K562 (cell line): ENCODE data around the gene LRRTM1. TPM values are rescaled to one million over a fixed set of nuclear protein-coding genes. Genes with fewer than 3 reads are reported as not detected.

ENCODE experiments used
- BACH1 ChIP-seq: fragments of 200-800 bp; sonication (Bioruptor generic); IDR thresholded peaks from 2 replicates; pipeline ENCODE4 v1.6.1; 2016; ENCODE audit warnings: missing genetic modification characterization, missing compliant biosample characterization
- NFRKB ChIP-seq: fragments of 450-650 bp; IDR thresholded peaks from 2 replicates; pipeline ENCODE4 v1.6.1; 2016; ENCODE audit warnings: low read depth
- RB1 ChIP-seq: fragments of 450-650 bp; IDR thresholded peaks from 2 replicates; pipeline ENCODE4 v1.6.1; 2017; ENCODE audit warnings: low read depth, mild to moderate bottlenecking
- RBM22 ChIP-seq: fragments of 200-400 bp; formaldehyde crosslinking; IDR thresholded peaks from 2 replicates; pipeline ENCODE4 v1.6.1; 2018; ENCODE audit warnings: low read length, low read depth; ENCODE audit not compliant: poor library complexity, severe bottlenecking
- STAT5B ChIP-seq: fragments of 250-450 bp; sonication (Bioruptor Pico); IDR thresholded peaks from 2 replicates; pipeline ENCODE4 v1.8.0; 2021; ENCODE audit warnings: mild to moderate bottlenecking, inconsistent platforms
- TAF7 ChIP-seq: fragments of 450-650 bp; IDR thresholded peaks from 2 replicates; pipeline ENCODE4 v1.6.1; 2016; ENCODE audit warnings: missing genetic modification characterization, missing compliant biosample characterization
- ZFP91 ChIP-seq: sonication (generic); formaldehyde crosslinking; IDR thresholded peaks from 2 replicates; pipeline ENCODE4 v1.8.0; 2022; ENCODE audit warnings: mild to moderate bottlenecking, missing genetic modification reagents
- ZNF347 ChIP-seq: fragments of 450-650 bp; formaldehyde crosslinking; IDR thresholded peaks from 2 replicates; pipeline ENCODE4 v1.4.0; 2020; ENCODE audit warnings: low read depth, mild to moderate bottlenecking, moderate library complexity
- polyA plus RNA-seq, 8 experiments: library from polyadenylated mRNA; depleted of rRNA in 4 of 8; stranded (reverse) in 5 of 8; unstranded in 3 of 8; fragments of >200 nt; fragmentation: Nextera tagmentation in 2 of 8; fragmentation: Illumina TruSeq in 1 of 8; extraction: Ambion mirVana in 2 of 8; extraction: Trizol in 1 of 8; gene quantifications; 2 replicates each; pipeline versions ENCODE4 v1.2.1 to v1.2.3, GENCODE V29; 2011 to 2014; ENCODE audit warnings: inconsistent platforms in 1 of 8, missing spikeins in 1 of 8
- total RNA-seq, 7 experiments: library from RNA; depleted of rRNA in 6 of 7; stranded (reverse); fragments of >200 nt in 6 of 7; fragmentation: Illumina TruSeq in 2 of 7; extraction: Trizol in 2 of 7; gene quantifications; 2 replicates each; pipeline versions ENCODE4 v1.2.1 to v1.2.3, GENCODE V29; 2011 to 2021; ENCODE audit warnings: low replicate concordance in 1 of 7
- TF ChIP-seq, protein P1 (sequence below), 2 experiments: fragments of 450-650 bp; IDR thresholded peaks; 2 replicates each; pipeline ENCODE4 v1.6.1; 2016; ENCODE audit warnings: mild to moderate bottlenecking in 2 of 2, borderline replicate concordance in 1 of 2, low read depth in 1 of 2, moderate library complexity in 1 of 2
- TF ChIP-seq, protein P2 (sequence below): sonication (generic); formaldehyde crosslinking; IDR thresholded peaks from 2 replicates; pipeline ENCODE4 v1.8.0; 2022; ENCODE audit warnings: missing genetic modification reagents, mild to moderate bottlenecking, borderline replicate concordance

The LRRTM1 gene
- total and polyA plus RNA-seq, 9 of the 15 experiments (the other 6 are each of a cell fraction or from before 2014, with no cell fraction given): 0.07 to 0.33 (median 0.11) TPM; not detected in 6

DNA sequence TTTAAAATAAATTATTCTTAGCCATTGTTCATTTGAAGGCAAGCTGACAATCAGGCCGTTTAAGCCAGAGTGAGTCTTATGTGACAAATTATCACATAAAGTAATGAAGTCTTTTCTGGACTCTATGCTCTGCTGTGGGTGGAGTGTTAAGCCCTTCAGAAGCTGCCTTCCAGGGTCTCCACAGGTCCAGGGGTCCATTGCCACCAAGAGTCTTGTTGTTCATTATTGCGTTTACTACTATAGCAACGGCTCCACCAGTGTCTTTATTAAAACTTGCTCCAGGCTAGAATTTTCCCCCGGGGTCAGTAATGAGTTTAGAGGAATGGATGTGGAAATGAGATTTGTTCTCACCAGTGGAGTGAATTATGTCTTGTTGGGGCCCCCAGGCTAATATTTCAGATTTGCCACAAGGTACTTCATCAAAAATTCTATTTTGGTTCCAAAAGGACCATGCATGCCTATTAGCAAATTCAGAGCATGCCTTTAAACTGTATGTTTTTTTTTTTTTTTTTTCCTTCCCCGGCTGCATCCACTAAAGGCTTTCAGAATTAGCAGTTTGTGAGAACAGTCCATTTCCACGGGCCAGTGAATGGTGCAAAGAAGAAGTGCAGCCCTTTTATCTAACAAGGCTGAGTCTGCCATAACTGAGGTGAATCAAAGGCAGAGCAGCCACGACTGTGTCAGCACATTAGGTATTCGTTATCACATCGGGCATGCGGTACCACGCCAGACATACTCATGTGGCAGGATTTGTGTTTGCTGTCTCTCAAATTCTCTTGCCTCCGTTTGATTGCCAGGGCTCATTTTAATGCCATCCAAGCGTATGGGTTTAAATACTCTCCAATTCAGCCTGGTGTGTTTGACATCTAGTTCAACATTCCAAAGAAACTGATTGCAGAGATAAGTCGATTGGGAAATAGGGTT, 26.2 kb upstream of the LRRTM1 start (continued):
- TF ChIP-seq, protein P1, sequence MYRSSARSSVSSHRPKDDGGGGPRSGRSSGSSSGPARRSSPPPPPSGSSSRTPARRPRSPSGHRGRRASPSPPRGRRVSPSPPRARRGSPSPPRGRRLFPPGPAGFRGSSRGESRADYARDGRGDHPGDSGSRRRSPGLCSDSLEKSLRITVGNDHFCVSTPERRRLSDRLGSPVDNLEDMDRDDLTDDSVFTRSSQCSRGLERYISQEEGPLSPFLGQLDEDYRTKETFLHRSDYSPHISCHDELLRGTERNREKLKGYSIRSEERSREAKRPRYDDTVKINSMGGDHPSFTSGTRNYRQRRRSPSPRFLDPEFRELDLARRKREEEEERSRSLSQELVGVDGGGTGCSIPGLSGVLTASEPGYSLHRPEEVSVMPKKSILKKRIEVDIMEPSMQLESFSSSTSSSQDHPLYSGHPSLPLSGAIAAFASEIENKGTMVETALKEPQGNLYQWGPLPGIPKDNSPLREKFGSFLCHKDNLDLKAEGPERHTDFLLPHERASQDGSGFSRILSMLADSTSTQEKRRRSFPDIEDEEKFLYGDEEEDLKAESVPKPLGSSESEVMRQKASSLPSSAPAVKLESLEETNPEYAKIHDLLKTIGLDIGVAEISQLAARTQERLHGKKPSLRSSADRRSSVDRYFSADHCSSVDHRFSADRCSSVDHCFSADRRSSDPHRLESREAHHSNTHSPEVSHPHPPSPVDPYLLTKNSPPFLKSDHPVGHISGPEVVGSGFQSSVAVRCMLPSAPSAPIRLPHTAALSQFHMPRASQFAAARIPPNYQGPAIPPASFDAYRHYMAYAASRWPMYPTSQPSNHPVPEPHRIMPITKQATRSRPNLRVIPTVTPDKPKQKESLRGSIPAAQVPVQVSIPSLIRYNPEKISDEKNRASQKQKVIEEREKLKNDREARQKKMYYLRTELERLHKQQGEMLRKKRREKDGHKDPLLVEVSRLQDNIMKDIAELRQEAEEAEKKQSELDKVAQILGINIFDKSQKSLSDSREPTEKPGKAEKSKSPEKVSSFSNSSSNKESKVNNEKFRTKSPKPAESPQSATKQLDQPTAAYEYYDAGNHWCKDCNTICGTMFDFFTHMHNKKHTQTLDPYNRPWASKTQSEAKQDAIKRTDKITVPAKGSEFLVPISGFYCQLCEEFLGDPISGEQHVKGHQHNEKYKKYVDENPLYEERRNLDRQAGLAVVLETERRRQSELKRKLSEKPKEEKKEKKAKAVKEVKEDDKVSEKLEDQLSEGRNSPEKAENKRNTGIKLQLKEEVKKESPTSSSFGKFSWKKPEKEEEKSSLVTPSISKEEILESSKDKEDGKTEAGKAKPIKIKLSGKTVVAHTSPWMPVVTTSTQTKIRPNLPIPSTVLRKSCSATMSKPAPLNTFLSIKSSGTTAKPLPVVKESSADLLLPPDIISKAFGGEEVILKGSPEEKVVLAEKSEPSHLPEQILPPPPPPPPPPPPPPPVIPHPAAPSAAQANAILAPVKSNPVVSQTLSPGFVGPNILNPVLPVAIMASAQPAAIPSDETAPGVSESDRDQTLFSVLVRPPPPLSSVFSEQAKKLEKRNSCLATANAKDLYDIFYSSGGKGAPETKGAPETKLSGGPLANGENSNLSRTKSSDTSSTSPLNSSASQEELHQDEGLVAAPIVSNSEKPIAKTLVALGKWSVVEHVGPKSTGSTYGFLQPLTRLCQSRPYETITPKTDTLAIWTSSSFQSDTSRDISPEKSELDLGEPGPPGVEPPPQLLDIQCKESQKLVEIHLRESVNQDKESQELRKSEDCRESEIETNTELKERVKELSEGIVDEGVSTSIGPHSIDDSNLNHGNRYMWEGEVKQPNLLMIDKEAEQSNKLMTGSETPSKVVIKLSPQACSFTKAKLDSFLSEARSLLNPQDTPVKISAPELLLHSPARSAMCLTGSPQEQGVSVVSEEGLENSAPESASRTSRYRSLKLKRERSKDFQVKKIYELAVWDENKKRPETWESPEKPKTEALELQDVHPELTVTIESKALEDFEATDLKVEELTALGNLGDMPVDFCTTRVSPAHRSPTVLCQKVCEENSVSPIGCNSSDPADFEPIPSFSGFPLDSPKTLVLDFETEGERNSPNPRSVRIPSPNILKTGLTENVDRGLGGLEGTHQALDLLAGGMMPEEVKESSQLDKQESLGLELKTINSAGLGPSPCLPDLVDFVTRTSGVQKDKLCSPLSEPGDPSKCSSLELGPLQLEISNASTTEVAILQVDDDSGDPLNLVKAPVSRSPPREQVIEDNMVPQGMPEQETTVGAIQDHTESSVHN (IDR thresholded peaks at IDR 0.05; ENCODE audit: borderline replicate concordance in 1 of 2, low read depth in 1 of 2): no peak
- no peak for TF ChIP-seq TAF7 (tag)
- TF ChIP-seq NFRKB: no peak
- TF ChIP-seq ZNF347 (CRISPR knock-in tag): no peak
- TF ChIP-seq, protein P2, sequence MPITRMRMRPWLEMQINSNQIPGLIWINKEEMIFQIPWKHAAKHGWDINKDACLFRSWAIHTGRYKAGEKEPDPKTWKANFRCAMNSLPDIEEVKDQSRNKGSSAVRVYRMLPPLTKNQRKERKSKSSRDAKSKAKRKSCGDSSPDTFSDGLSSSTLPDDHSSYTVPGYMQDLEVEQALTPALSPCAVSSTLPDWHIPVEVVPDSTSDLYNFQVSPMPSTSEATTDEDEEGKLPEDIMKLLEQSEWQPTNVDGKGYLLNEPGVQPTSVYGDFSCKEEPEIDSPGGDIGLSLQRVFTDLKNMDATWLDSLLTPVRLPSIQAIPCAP (CRISPR knock-in tag): no peak
- no peak for TF ChIP-seq BACH1 (tag)
- no peak for TF ChIP-seq RBM22
- no peak for TF ChIP-seq ZFP91 (CRISPR knock-in tag)
- no peak for TF ChIP-seq RB1
- TF ChIP-seq STAT5B (CRISPR knock-in tag): no peak
